G401 (cell line): Measurements from ENCODE around the gene KIAA1755. TPM values are rescaled to one million over a fixed set of nuclear protein-coding genes. Genes with fewer than 3 reads are reported as not detected.

Experiments used
- DNase-seq: peaks from one replicate; pipeline ENCODE4 v3.0.0-alpha.2; 2015; ENCODE audit warnings: low spot score
- in situ Hi-C: cut with HindIII; loops from 2 replicates; pipeline ENCODE4 v1.10.0; 2016; ENCODE audit warnings: low sequenced_read_pairs, mixed read lengths
- total RNA-seq: library from RNA; depleted of rRNA; stranded (reverse); fragments of >200 nt; shearing (Covaris generic); gene quantifications from 2 replicates; pipeline ENCODE4 v1.2.3, GENCODE V29; 2014; rRNA removed

The KIAA1755 gene
- total RNA-seq, 1 experiment from 2014 or later = not detected

DNA sequence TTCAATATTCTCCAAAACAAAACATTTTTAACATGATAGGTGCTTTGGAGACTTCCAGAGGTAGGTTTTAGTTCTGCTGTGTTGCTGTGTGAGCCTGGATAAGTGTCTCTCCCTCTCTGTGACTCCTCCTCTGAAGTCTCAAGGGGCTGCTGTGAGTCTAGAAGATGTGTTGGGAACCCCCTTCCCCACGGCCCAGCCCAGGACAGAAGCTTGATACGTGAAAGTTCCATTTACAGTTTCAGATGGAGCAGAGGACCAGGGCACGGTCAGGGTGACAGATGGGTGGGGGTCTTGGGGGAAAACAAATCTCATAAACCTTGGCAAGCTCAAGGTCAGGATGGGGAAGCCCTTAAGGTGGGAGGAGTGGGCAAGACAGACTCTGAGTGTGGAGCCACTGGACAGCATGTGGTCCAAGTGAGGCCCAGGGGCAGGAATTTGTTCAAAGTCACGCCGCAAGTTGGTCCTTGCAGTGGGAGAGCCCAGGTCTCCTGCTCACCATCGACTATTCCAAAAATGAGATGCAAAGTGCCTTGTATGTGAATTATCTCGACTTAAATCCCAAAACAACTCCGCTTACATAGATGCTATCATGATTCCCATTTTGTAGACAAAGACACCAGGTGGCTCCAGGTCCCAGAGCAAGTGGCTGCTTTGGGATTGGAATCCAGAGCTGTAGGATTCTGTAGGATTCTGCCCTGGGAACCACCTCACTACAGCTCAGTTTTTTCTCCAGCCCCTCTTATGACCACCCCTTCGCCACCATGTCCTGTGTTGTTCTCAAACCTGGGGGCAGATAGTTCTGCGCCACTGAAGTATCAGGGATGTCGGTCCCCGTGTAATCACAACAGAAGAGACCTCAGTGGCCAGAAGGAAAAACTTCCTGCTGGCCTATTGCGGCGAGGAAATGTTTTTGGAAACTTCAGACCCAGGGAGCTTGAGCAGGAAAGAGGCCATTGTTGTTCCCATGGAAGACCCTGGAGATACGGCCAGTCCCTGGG, 97.4 kb downstream of the KIAA1755 start:
- in situ Hi-C loops = no loop called here

DNA sequence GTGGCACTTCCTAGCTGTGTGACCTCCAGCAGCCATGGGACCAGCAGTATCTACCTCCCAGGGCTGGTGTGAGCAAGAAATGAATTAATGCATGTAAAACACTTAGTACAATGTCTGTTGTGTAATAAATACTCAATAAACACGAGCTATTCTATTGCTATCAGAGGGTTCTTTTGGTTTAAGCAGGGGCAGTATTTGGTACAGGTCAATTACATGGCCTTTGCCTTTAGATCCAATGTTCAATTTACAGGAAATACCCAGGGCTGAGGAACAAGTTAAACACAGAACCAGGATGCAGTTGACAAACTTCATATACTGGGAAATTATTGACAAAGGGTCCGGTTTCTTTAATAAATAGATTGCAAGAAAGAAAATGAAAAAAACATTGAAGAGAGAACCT, 98.4 kb downstream of the KIAA1755 start:
- in situ Hi-C loops = no loop called here
- no peak for DNase-seq

More for the DNA sequence above, 97.4 kb downstream of the KIAA1755 start:
- no peak for DNase-seq

DNA sequence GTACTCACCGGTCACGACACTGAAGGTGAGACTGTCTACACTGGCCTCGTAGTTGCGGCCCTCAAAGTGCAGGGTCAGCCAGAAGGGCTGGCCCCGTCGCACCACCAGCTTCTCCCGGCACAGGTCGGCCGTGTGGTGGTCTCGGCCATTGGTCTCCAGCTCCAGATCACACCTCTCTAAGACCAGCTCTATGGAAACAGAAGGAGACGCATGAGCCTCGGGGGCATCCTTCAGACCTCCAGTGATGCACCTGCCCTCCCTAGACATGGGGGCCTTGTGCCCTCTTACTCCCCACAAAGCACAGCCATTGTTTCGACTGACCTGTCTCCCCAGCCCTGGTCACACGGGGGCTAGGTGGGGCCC, 99.1 kb downstream of the KIAA1755 start:
- DNase-seq = no peak
- in situ Hi-C loops = no loop called here

Other genes with a start within 250 kb of the KIAA1755 start
- gene TTI1, start 227.3 kb downstream of the KIAA1755 start, total RNA-seq = 32.9 and 37.7 TPM in 2 replicates
- 7.2 and 13.8 TPM in 2 replicates for gene RPRD1B, start 227.0 kb downstream of the KIAA1755 start, total RNA-seq
- 13.1 and 23.4 TPM in 2 replicates for gene TGM2, start 95.5 kb downstream of the KIAA1755 start, total RNA-seq
- gene BPI, start 43.4 kb upstream of the KIAA1755 start, total RNA-seq = not detected in 2 replicates
- gene LBP, start 85.7 kb upstream of the KIAA1755 start, total RNA-seq = not detected in 2 replicates
- 64.7 and 97.1 TPM in 2 replicates for gene SNHG17, start 174.6 kb upstream of the KIAA1755 start, total RNA-seq
- 4.9 and 8.7 TPM in 2 replicates for gene RALGAPB, start 212.1 kb upstream of the KIAA1755 start, total RNA-seq